Right renal cortex interstitium (tissue), 3 donors: ENCODE results near the gene STAT3. TPM values are rescaled to one million over a fixed set of nuclear protein-coding genes. Genes with fewer than 3 reads are reported as not detected.
"Not testable (repeated sequence)": the region's sequence is repeated elsewhere in the genome, so short reads cannot be mapped to it uniquely, and the experiment has no call there.

ENCODE experiments used
- DNase-seq, 3 donors: peaks; one replicate each; pipeline ENCODE4 v3.0.0-alpha.2; 2013; ENCODE audit warnings: low read depth in 3 of 3, low spot score in 2 of 3
- polyA plus RNA-seq, 3 donors: library from polyadenylated mRNA; unstranded; fragments of 120-200 nt; gene quantifications; one replicate each; pipeline ENCODE4 v1.2.1, GENCODE V29; 2013; ENCODE audit not compliant: insufficient read length in 3 of 3

Gene STAT3
- polyA plus RNA-seq, 3 donors: 53.3 to 57.0 (median 55.3) TPM

- DNase-seq: not testable (repeated sequence)
Observed at GRCh38 chr17:42264366-42264765, 123.9 kb downstream of the STAT3 start.

Other genes starting within 250 kb of the STAT3 start
- 100 to 1,000 TPM; 121 to 138 (median 125) TPM for gene RAB5C, start 233.5 kb downstream of the STAT3 start, polyA plus RNA-seq
- gene KCNH4, start 207.3 kb downstream of the STAT3 start, polyA plus RNA-seq: not detected
- not detected for gene HCRT, start 203.0 kb downstream of the STAT3 start, polyA plus RNA-seq
- 10 to 100 TPM; 10.2 to 15.1 (median 14.2) TPM for gene GHDC, start 193.9 kb downstream of the STAT3 start, polyA plus RNA-seq
- 10 to 100 TPM; 37.5 to 39.2 (median 37.6) TPM for gene STAT5B, start 112.1 kb downstream of the STAT3 start, polyA plus RNA-seq
- gene STAT5A, start 99.9 kb downstream of the STAT3 start, polyA plus RNA-seq: 1 to 10 TPM; 5.1 to 5.9 (median 5.5) TPM
- 10 to 100 TPM; 55.5 to 64.4 (median 59.5) TPM for gene CAVIN1, start 34.8 kb upstream of the STAT3 start, polyA plus RNA-seq
- gene ATP6V0A1, start 70.4 kb upstream of the STAT3 start, polyA plus RNA-seq: 10 to 100 TPM; 44.0 to 51.5 (median 48.6) TPM
- 10 to 100 TPM; 18.1 to 22.8 (median 20.4) TPM for gene NAGLU, start 147.8 kb upstream of the STAT3 start, polyA plus RNA-seq
- 1 to 10 TPM; 3.0 to 4.1 (median 3.6) TPM for gene HSD17B1, start 164.5 kb upstream of the STAT3 start, polyA plus RNA-seq
- 10 to 100 TPM; 54.0 to 58.4 (median 54.8) TPM for gene COASY, start 173.7 kb upstream of the STAT3 start, polyA plus RNA-seq
- 10 to 100 TPM; 33.9 to 35.7 (median 34.7) TPM for gene MLX, start 178.7 kb upstream of the STAT3 start, polyA plus RNA-seq
- gene PSMC3IP, start 189.3 kb upstream of the STAT3 start, polyA plus RNA-seq: 10 to 100 TPM; 16.3 to 21.5 (median 19.0) TPM
- 10 to 100 TPM; 43.1 to 44.1 (median 43.3) TPM for gene RETREG3, start 220.9 kb upstream of the STAT3 start, polyA plus RNA-seq
- 10 to 100 TPM; 53.5 to 63.6 (median 54.5) TPM for gene TUBG1, start 221.2 kb upstream of the STAT3 start, polyA plus RNA-seq